HepG2 (cell line): Measurements from ENCODE around the gene SH3GL2. TPM values are rescaled to one million over a fixed set of nuclear protein-coding genes. Genes with fewer than 3 reads are reported as not detected.

Experiments
- ATAC-seq: fragments of 200-7000 bp; cut with Tn5 transposase; 3 replicates; pipeline ENCODE4 v1.9.1; 2020; ENCODE audit warnings: mild to moderate bottlenecking, moderate library complexity
- BruUV-seq: library from RNA; stranded (reverse); fragments of 400-500 nt; replicated peaks from 2 replicates; lab custom pipeline; 2021; lab: Mats Ljungman, UMichigan
- CTCF ChIA-PET: fragments of 300-600 bp; formaldehyde crosslinking; extraction: SDS; loops from one replicate; lab custom pipeline; 2021; ENCODE audit warnings: low total read pairs, inconsistent platforms, low intra/inter-chr PET ratio; lab: Yijun Ruan, JAX
- POLR2A ChIA-PET: fragments of 350-600 bp; sonication (Branson Sonifier 250); formaldehyde crosslinking; loops from one replicate; lab custom pipeline; 2020; ENCODE audit warnings: antibody characterized with exemption, inconsistent platforms; lab: Yijun Ruan, JAX
- DNase-seq: peaks from one replicate; pipeline ENCODE4 v3.0.0-alpha.2; 2015; ENCODE audit warnings: low spot score
- FAIRE-seq: peaks from 3 replicates; lab custom pipeline; 2011; peaks lifted over from hg19 to GRCh38; lab: Jason Lieb, UNC
- H2AFZ ChIP-seq: one replicate; pipeline ENCODE4 v1.6.1; 2011; ENCODE audit warnings: low read length, inconsistent platforms
- H3K27ac ChIP-seq: fragments of 300-600 bp; 3 replicates; pipeline ENCODE4 v1.8.0; 2011; ENCODE audit warnings: mixed run types, mild to moderate bottlenecking, mixed read lengths, low read length, inconsistent platforms; ENCODE audit not compliant: insufficient read depth; ENCODE audit errors: extremely low read length
- H3K27me3 ChIP-seq, 2 experiments: fragments of 200-600 bp in 1 of 2; 2 replicates in 1 of 2; 3 replicates in 1 of 2; pipeline versions ENCODE4 v1.6.0 to v1.8.0; 2011; ENCODE audit warnings: low read length in 2 of 2, mild to moderate bottlenecking in 2 of 2, moderate library complexity in 2 of 2, inconsistent platforms in 1 of 2; ENCODE audit not compliant: insufficient read depth in 2 of 2, control insufficient read depth in 1 of 2
- H3K36me3 ChIP-seq, 2 experiments: fragments of 200-600 bp in 1 of 2; replicated peaks in 1 of 2; 2 replicates in 1 of 2; 3 replicates in 1 of 2; pipeline versions ENCODE4 v1.5.1 to v1.8.0; 2011; ENCODE audit warnings: low read length in 2 of 2, inconsistent platforms in 1 of 2; ENCODE audit not compliant: insufficient read depth in 2 of 2, control insufficient read depth in 1 of 2
- H3K4me1 ChIP-seq: 2 replicates; pipeline ENCODE4 v1.5.1; 2012; ENCODE audit warnings: low read length, inconsistent platforms; ENCODE audit not compliant: insufficient read depth
- H3K4me2 ChIP-seq: 2 replicates; pipeline ENCODE4 v1.6.0; 2011; ENCODE audit warnings: low read depth, low read length, inconsistent platforms
- H3K4me3 ChIP-seq, 3 experiments: fragments of 200-600 bp in 1 of 3; sonication (generic), shearing (Covaris generic) in 1 of 3; replicated peaks in 1 of 3; 2 replicates each; pipeline ENCODE4 v1.5.1; 2011 to 2016; ENCODE audit warnings: low read length in 3 of 3, inconsistent platforms in 2 of 3, low read depth in 2 of 3, mild to moderate bottlenecking in 2 of 3, control low read depth in 1 of 3, mixed read lengths in 1 of 3; ENCODE audit not compliant: insufficient read depth in 1 of 3
- H3K79me2 ChIP-seq: one replicate; pipeline ENCODE4 v1.6.1; 2011; ENCODE audit warnings: low read length, inconsistent platforms; ENCODE audit not compliant: insufficient read depth
- H3K9ac ChIP-seq: 2 replicates; pipeline ENCODE4 v1.6.0; 2011; ENCODE audit warnings: mild to moderate bottlenecking, low read depth, low read length, inconsistent platforms; ENCODE audit not compliant: insufficient read depth
- H3K9me3 ChIP-seq: 2 replicates; pipeline ENCODE4 v1.5.1; 2012; ENCODE audit warnings: mild to moderate bottlenecking, low read length
- H4K20me1 ChIP-seq: 2 replicates; pipeline ENCODE4 v1.6.0; 2011; ENCODE audit warnings: inconsistent platforms, mild to moderate bottlenecking, low read length, moderate library complexity; ENCODE audit not compliant: insufficient read depth
- BHLHE40 ChIP-seq: IDR thresholded peaks from 2 replicates; pipeline ENCODE4 v1.6.1; 2011; ENCODE audit warnings: low read length, improper control_type of control experiment
- FOXM1 ChIP-seq: sonication (generic); formaldehyde crosslinking; IDR thresholded peaks from 2 replicates; pipeline ENCODE4 v1.5.0; 2020; ENCODE audit warnings: missing genetic modification reagents
- STAG1 ChIP-seq: sonication (generic); formaldehyde crosslinking; IDR thresholded peaks from 2 replicates; pipeline ENCODE4 v1.4.0; 2020; ENCODE audit warnings: missing genetic modification reagents
- WGBS: methylation state at CpG from one replicate; pipeline ENCODE4 v1.1.6; 2017; ENCODE audit warnings: low lambda C conversion rate; 5-methylcytosine and 5-hydroxymethylcytosine counted together
- in situ Hi-C: cut with HindIII; loops from 2 replicates; pipeline ENCODE4 v1.10.0; 2017; ENCODE audit warnings: low pct_unique_long_range_greater_than_20kb; ENCODE audit not compliant: extremely low pct_ligation_motif_present
- intact Hi-C: fragments of 100-400 bp; cut with micrococcal nuclease; formaldehyde crosslinking; loops from one replicate; pipeline ENCODE4 v1.10.0; 2022; ENCODE audit not compliant: unreplicated experiment
- polyA plus RNA-seq, 8 experiments: library from polyadenylated mRNA; depleted of rRNA in 3 of 8; stranded (reverse) in 7 of 8; unstranded in 1 of 8; fragments of >200 nt; fragmentation: Illumina TruSeq in 4 of 8; extraction: Trizol in 4 of 8; gene quantifications; 2 replicates each; pipeline versions ENCODE4 v1.2.1 to v1.2.3, GENCODE V29; 2011 to 2016; ENCODE audit warnings: low read depth in 4 of 8, missing spikeins in 1 of 8, mixed read lengths in 1 of 8; ENCODE audit not compliant: insufficient read depth in 1 of 8
- total RNA-seq, 5 experiments: library from RNA; depleted of rRNA; stranded (reverse); fragments of >200 nt; fragmentation: Illumina TruSeq; extraction: Trizol; gene quantifications; 2 replicates each; pipeline ENCODE4 v1.2.3, GENCODE V29; 2016; ENCODE audit warnings: low read depth in 1 of 5
- TF ChIP-seq, protein P1 (sequence below): sonication (generic); formaldehyde crosslinking; IDR thresholded peaks from 2 replicates; pipeline ENCODE4 v1.5.0; 2020; ENCODE audit warnings: mild to moderate bottlenecking, missing genetic modification reagents, moderate library complexity
- TF ChIP-seq, protein P2 (sequence below): sonication (generic); formaldehyde crosslinking; IDR thresholded peaks from 2 replicates; pipeline ENCODE4 v1.8.1; 2022; ENCODE audit warnings: mild to moderate bottlenecking, missing genetic modification reagents

SH3GL2 gene
- total and polyA plus RNA-seq, 2 of the 13 experiments (the other 11 are each of a cell fraction or from before 2014, with no cell fraction given): 0.04 TPM; not detected in 1

DNA sequence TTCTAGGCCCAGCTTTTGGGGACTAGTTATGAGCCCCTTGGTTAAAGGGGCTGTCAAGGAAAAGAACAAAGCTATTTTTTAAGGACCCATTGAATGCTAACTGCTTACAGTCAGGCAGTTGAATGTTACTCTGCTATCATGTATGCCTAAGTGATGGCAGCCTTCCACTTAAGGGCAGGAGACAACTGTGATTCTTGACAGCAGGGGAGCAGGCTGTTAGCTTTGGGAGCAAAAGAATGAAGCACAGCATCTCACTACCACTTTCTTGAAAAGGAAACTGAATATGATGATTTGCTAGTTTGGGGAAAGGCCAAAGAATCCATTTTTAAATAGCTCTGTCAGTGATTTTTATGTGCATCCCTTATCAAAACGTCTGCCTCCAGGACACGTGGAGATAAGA, 221.6 kb downstream of the SH3GL2 start:
- no peak for FAIRE-seq
- Histone ChIP-seq H2AFZ (no peak overlapping the region), H3K4me3 (no peak overlapping the region), H3K4me2 (no peak overlapping the region), H3K9ac (no peak overlapping the region), H3K27me3 (no peaks in the 10 kb centered on the region), H4K20me1 (no peaks in the 10 kb centered on the region), H3K36me3 (no peaks in the 10 kb centered on the region), H3K4me1 (no peaks in the 10 kb centered on the region), H3K9me3 (no peaks in the 10 kb centered on the region), H3K27ac (no peak overlapping the region), H3K79me2 (no peaks in the 10 kb centered on the region)
- in situ Hi-C loops (loop anchor here (5.0 to 25.0 kb wide), 2 partner anchors 268 to 1237 kb away; partner anchors contain the start of genes RRAGA and SAXO1), intact Hi-C loops (no loop called here)
- CTCF ChIA-PET: no interaction called here
- BruUV-seq: no TSS peak
- no peak for ATAC-seq
- WGBS: 0% methylated on average over 2 of the region's 2 CpGs
- no peak for DNase-seq
- no peak for TF ChIP-seq FOXM1
- POLR2A ChIA-PET: no interaction called here

DNA sequence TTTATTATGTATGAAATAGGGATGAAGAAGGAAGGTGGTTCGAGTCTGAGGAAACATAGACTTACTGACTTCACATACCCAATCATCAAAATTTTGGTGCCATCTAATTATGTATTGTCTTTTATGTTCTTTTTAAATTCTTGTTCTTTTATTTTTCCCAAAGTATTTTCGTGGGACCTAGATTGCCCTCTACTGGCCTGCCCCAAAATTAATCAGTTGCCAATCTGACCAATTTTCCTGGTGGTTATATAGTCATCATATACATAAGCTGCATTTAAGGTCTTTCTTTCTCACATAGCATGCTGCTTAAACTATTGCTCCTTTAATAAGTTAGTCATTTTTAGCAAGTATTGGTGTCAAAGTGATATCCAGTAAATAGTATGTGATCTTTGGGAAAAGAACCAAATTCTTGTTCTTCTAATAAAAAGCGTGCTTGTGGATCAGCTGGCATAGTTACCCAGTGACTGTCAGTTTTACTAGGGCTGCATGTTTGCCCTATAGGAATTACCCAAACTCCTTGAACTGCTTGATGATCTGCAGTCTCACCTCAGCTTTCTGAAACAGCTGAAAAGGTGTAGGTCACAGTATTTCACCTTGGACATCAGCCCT, 223.5 kb downstream of the SH3GL2 start:
- intact Hi-C loops: loop anchor here (2.0 kb wide), 1 partner anchor 272 kb away; no protein-coding TSS in a partner anchor
- ChIA-PET POLR2A (no interaction called here), CTCF (no interaction called here)
- no TSS peak for BruUV-seq
- Histone ChIP-seq H2AFZ (no peak overlapping the region), H3K4me2 (no peak overlapping the region), H3K79me2 (no peaks in the 10 kb centered on the region), H3K9ac (no peak overlapping the region), H3K27ac (no peak overlapping the region), H3K36me3 (no peaks in the 10 kb centered on the region), H4K20me1 (no peaks in the 10 kb centered on the region), H3K9me3 (no peaks in the 10 kb centered on the region), H3K4me3 (no peak overlapping the region), H3K4me1 (no peaks in the 10 kb centered on the region), H3K27me3 (no peaks in the 10 kb centered on the region)
- WGBS: 23% methylated on average over 3 of the region's 3 CpGs
- TF ChIP-seq, protein P1, sequence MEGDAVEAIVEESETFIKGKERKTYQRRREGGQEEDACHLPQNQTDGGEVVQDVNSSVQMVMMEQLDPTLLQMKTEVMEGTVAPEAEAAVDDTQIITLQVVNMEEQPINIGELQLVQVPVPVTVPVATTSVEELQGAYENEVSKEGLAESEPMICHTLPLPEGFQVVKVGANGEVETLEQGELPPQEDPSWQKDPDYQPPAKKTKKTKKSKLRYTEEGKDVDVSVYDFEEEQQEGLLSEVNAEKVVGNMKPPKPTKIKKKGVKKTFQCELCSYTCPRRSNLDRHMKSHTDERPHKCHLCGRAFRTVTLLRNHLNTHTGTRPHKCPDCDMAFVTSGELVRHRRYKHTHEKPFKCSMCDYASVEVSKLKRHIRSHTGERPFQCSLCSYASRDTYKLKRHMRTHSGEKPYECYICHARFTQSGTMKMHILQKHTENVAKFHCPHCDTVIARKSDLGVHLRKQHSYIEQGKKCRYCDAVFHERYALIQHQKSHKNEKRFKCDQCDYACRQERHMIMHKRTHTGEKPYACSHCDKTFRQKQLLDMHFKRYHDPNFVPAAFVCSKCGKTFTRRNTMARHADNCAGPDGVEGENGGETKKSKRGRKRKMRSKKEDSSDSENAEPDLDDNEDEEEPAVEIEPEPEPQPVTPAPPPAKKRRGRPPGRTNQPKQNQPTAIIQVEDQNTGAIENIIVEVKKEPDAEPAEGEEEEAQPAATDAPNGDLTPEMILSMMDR: 0 out of 2 replicates have a peak, but pooled peaks have one; percentile 22
- TF ChIP-seq, protein P2, sequence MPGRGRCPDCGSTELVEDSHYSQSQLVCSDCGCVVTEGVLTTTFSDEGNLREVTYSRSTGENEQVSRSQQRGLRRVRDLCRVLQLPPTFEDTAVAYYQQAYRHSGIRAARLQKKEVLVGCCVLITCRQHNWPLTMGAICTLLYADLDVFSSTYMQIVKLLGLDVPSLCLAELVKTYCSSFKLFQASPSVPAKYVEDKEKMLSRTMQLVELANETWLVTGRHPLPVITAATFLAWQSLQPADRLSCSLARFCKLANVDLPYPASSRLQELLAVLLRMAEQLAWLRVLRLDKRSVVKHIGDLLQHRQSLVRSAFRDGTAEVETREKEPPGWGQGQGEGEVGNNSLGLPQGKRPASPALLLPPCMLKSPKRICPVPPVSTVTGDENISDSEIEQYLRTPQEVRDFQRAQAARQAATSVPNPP (CRISPR knock-in tag): no peak
- no peak for TF ChIP-seq BHLHE40
- peak; percentile 23 for TF ChIP-seq STAG1 (CRISPR knock-in tag)
- no peak for FAIRE-seq
- in situ Hi-C loops: loop anchor here (5.0 to 25.0 kb wide), 2 partner anchors 270 to 1235 kb away; partner anchors contain the start of genes RRAGA and SAXO1
- no peak for DNase-seq
- no peak for ATAC-seq
